IPS-NIHi11 (cell line): ENCODE data around the gene MTUS2.

Experiments
- DNase-seq: peaks from one replicate; pipeline ENCODE4 v3.0.0; 2012; ENCODE audit warnings: mixed read lengths, low spot score

MTUS2 gene

DNA sequence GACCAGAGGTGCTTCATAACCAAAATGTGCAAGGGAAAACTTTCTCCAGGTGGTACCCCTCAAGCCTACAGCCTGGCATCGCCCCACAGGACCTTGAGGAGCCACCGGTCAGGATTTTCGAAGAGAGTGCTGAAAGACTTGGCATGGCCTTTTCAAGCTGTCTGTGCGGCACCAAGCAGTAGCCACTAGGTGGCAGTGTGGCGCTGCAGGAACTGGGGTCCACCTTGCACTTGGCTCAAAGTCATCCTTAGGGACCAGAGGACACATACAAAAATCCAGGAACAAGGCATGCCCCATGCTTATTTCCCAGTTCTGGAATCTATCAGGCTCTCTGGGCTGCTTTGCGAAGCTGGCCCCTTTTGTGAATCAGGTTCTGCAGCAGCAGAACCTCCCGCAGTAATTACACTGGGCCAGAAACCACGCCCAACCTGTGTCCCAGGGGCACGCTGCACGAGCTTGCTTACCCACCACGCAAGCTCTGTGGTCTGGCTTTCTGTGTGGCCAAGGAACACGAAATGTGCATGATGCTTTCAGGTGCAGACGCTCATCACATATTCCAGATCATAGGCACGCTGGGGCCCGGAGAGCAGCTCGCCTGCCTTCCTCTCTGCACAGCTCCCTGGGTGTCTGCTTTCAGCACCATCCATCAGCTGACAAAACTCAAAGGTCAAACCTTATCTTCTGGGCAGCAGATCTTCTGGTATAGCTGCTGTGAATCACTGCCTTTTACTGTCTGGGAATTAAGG lies 688.2 kb downstream of the MTUS2 start:
- DNase-seq = peak; percentile 91

DNA sequence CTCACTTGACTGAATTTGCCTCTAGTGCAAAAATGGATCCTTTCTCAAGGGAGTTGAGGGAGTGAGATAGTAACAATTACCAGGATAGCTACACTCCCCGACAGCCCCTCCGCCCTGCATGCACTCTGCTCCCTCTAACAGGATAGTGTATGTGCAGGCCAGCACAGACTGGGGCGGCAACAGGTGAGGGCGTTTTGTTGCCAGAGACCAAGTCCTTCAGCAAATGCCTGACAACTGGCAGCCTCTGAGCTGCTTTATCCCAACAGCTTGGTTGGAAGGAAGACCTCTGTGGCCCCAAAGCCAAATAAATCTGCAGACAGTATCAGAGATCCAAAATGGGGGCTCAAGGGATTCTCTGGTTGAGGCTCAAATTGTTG lies 688.7 kb downstream of the MTUS2 start:
- DNase-seq = no peak

DNA sequence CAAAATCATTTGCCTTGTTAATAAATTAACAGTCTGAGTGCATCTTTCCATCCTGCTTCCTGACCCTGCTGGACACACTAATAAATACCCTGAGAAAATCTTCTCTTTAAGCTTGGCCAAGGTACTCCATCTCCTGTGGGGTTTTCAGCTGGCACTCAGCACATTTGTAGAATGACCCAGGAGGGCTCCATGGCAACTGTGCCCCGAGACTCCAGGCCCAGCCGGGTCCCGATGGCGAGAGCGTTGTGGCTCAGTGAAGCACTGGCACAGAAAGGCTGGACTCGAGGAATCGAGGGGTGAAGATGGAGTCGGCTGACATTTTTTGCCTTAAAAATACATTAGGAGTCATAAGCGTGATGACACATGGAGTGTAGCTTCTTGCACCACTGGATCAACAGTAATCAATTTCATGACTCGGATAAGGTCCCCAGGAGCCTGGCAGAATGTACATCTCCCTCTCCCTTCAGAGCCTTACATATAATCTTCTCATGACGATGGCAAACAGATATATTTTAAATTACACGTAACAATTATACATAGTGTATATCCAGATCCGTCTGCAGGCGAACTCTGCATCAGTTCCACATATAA lies 690.0 kb downstream of the MTUS2 start:
- no peak for DNase-seq

DNA sequence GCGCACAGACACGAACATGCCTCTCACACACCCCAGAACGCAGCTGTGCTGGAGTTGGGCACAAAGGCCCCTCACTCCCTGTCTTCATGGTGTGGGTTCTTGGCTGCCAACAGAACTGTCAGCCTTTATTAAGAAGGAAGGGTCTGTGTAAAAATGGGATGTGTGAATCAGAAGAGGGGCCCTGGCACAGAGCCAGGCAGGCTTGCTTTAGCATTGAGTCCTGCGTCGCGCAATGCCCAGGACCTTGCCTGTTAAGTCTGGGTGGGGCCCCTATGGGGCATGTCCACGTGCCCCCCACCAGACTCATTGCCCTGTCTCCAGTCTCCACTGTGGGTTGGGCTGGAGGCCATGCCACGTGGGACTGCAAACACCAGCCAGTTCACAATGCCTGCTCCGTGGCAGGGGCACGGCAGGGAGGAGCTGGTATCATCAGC lies 690.5 kb downstream of the MTUS2 start:
- no peak for DNase-seq

DNA sequence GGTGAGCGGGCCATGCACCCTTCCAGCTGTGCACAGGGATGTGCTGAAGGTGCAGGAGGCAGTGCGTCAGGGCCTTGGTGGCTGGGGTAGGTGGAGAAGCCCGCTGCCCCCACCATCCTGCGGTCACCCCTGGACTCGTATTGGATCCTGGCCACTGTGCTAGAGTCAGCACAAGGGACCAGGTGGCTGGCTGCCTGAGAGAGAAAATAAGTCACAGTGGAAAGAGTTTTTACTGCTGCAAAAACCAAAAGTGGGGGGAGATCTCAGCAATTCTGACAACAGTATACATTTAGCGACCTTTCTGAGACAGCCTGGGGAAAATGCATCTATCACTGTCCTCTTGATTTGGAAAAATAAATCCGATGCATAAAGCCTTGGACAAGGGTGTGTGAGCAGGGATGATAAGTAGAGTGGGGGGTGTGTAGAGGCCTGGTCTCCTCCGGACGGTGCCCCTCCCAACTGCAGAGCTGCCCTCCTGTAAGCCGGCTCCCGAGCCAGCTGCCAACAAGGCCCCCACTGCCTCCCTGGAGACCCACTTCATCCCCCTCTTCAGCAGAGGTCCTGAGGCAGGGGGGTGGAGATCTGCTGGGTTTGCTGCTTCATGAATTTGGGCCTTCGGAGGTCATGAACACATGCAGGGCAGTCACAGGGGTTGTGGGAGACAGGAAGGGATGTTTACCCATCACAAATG lies 691.1 kb downstream of the MTUS2 start:
- no peak for DNase-seq

DNA sequence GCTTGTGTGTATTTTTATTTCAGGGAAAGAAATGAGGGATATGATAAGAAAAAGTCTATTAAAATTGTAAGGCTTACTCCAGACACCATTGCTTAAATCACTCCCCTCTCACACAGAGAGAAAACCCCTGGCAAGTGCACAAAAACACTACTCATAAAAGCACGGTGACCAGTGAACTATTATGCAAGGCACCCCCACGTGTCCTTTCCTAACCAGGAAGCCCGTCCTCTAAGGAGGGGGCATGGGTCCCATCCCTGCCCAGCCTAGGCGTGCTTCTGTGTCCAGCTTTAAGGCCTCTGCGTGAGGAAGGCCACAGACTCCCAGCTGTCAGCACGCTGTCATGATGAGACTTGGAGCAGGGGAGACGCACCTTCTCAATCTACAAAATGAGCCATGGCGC lies 691.8 kb downstream of the MTUS2 start:
- no peak for DNase-seq

DNA sequence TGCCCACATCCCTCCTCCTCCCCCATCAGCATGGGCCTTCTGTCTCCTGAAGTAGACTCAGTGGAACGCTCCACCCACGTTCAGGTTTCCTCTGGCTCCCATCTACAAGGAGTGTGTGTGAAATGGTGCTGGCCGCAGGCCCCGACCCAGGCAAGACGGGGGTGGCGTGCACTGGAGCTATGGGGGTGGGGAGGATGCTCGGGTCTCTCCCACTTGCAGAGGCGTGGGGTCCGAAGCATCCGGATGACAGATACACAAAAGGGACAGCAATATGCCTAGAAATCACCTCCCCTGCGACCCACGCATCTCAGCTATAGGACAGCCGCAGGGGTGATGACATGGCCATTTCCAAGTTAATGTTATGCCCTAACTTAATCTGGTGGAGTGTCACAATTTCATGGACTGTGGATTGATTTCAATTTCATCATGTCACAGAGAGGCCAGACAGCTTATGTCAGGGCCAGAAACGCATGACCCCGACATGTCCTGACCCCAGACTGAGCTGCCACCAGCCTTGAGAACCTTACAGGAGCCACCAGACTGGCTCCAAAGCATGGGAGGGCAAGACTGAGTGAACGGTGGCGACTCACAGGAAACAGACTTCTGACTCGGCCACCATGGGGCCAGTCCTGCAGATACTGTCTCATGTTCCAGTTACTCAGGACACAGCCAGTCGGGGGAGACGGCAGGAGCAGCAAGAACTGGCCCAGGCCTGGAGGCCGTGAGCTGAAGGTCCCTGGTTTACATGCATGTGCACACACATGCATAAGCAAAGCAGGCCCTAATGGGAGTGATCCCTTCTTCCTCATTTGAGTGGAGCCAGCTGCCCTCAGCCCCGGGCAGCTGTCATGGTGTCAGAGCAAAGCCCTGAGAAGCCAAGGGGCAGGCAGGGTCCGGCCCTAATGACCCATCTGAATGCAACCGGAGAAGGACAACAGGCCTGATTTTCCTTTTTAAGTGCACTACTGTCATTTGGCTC lies 693.2 kb downstream of the MTUS2 start:
- DNase-seq = no peak

DNA sequence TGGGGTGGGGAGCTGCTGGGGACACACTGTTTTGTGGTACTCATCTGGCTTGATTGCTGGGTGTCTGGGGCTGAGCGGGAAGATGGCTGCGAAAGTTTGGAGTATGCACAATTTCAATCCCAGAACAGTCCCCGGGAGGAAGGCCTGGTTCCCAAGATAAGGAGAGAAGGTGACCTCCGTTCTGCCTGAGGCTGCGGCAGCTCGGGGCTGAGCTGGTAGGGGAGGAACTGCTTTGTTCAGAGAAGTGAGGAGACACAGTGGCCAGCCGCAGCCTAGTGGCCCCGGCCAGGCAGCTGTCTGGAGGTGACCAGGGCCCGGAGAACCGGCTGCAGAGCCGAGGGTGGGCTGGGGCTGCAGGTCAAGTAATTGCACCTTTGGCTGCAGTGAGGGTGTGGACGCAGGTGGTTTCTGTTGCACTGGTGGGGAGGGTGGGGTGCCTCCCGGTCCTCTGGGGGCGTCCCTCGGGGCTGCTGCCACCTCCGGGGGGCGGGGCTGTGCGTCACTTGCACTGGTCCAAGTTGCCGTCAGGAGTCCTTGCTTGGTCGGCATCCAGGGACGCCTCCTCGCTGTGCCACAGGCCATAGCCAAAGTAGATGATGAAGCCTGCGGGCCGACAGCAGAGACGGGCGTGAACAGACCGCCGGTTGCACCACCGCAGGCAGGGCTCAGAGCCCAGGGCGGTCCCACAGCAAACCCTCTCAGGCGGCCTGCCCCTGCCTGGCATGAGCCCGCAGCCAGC lies 694.0 kb downstream of the MTUS2 start:
- no peak for DNase-seq

DNA sequence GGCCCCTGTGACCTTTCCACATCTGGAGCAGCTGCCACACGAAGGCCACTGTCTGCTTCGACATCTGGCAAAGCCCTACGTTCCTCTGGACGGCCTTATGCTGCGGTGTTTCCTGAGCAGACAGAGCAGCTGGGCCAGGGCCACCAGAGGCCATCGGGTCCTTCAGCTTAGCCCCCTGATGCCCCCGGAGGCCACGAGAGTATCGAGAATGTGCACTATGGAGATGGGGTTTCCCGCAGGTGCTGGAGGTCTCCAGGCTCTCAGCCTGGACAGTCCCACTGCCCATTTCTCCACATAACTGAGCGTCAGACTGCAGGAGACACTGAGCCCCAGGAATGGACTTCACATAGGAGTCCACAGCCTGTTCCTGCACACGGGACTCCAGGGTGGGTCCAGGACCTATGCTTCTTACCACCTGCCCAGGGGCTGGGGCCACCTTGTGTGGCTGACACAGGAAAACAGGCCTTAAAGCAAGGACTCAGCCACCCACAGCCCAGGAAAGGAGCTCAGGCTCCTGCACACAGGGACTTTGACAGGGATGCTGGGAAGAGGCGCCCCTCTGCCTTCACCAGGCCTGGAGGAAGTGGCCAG lies 694.7 kb downstream of the MTUS2 start:
- DNase-seq = no peak

DNA sequence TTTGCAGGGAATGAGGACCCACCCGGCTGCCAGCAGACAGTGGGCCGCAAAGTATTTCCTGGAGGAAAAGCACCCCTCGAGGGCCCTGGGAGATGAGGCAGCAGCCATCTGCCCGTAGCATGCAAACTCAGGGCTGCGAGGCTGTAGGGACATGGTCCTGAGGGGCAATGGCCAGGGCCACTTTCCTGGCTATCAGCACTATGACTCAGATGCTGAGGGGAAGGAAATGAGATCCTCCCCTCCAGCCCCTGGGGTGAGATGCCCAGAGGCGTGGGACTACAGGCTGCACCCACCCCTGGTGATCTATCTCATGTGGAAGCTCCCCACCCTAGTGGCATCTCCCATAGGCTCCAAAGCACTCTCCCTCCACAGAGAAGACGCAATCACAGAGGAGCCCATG lies 695.2 kb downstream of the MTUS2 start:
- no peak for DNase-seq

DNA sequence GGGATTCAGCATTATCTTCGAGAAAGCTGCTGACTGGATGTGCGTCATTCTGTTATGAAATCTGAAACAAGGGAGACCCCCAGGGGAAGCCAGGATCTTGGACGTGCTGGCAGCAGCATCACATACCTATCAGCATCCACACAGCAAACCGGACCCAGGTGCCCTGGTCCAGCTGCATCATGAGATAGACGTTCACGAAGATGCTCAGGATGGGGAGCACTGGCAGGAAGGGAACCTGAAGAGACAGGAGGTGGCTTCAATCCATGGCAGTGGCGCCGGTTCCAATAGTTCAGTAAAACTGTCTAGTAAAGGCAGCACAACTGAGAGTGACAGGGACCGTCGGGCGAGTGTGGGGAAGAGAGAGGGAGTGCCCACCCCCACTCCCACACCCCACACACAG lies 695.9 kb downstream of the MTUS2 start:
- no peak for DNase-seq

DNA sequence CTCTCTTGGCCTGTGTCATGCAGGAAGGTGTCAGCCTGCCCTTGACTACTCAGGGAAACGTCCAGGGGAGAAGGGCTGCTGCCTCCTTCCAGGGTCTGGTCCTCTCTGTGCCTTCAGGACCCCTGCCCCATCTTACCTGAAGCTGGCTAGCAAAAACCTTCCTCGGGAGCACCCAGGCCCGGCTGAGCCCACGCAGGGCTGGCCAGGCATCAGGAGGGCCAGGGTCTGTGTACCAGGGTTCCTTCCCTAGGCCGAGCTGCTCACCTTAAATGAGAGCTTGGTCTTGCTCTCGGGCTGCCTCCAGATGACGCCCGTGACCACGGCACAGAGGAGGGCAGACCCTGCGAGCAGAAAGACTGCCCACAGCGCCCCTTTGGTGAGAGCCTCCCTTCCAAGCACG lies 696.7 kb downstream of the MTUS2 start:
- DNase-seq = no peak

DNA sequence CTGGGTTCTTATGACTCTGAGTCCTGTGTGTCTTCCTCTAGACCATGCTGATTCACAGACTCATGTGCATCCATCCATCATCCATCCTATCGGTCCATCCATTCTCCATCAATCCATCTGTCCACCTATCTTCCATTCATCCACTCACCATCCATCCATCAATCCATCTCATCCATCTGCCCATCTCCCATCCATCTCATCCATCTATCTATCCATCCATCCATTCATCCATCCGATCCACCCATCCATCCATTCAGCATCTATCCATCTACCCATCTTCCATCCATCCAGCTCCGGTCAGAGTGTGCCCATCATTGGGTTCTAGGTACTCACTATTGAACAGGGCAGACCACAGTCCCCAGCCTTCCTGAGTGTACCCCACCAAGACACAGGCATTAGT lies 699.8 kb downstream of the MTUS2 start:
- no peak for DNase-seq

DNA sequence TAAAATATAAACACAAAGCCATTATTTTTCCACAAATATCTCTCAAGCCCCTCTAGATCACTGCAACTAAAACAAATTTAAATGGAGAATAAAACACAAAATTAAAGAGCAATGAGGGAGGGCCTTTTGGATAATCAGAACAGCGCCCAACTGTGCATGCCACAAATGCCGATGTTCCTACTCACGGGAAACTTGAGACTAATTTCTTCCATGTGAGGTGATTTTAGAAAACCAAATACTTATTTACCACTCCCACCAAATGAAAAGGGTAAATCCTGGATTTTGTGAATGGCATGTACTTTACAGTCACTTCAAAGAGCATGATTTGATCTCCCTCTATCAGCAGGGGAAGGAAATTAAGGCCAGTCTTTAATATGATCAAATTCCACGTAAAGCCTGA lies 700.5 kb downstream of the MTUS2 start:
- no peak for DNase-seq

DNA sequence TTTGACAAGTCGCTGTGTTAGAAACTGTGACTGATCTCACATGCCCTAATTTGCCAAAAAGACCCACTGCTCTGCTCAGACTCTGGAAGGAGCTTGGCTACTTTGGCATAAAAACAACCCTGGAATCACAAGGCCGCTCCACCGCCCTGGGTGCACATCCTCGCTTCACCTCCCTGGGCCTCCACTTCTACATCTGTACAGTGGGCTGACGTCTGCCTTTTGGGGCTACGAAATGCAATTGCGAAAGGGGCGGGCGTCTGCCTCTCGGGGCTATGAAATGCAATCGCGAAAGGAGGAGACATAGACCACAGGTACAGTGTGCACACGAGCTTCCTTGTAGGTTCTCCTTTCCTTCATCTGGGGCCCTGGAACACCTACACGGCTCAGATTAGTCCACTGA lies 701.2 kb downstream of the MTUS2 start:
- DNase-seq = no peak

DNA sequence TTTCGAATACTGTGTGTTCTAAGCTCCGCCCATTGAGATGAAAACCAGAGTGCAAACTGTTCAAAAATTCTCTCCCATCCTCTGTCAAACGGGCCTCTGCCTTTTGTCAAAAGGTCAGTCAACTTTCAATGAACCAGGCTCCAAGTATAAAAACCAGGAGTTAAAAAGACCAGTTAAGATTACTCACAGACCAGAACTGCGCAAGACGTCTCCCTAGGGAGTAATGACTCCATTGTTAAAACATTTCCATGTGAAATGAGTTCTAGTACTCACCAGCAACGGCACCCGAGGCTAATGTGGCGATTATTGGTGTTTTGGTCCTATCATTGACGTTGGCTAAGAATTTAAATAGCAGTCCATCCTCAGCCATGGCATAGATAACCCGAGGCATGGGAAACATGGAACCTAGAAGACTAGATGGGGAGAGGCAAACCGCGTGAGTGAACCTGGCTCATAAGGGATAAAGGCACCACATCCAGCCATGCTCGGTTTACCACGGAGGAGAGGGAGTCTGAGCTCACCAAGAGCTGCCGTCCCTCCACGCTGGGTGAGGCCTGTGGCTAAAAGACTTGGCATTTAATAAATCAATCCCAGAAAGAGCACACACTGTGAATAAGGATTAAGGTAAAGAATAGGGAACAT lies 702.0 kb downstream of the MTUS2 start:
- DNase-seq = no peak

DNA sequence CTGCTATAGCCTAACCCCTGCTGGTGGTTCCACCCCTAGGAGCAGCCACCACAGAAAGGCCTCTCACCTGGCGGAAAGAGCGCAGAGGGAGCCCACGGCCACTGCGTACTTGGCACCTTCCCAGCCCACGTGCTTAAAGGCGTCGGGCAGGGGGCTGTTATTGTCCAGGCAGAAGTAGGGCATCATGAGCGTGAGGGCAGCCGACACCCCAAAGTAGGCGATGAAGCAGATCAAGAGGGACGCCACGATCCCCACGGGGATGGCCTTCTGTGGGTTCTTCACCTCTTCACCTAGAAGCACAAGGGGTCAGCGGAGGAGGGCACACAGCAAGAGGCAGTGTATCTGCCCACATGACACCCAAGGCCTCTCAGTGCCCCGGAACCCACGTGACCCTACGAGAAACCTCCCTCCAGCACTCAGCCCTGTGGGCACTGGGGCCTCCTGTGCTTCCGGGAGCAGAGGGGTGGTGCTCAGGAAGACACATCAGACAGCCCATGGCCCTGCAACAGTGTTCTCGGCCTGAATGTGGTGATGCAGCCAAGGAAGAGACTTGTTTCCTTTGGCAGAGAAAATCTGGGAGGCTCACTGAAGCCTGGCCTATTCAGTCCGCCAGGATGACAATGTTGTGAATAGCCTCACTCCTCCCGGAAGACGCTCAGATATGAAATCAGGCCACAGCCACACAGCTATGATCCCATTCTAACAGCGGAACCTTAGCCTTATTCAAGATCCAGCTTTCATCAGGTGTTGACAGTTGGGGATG lies 703.2 kb downstream of the MTUS2 start:
- no peak for DNase-seq

DNA sequence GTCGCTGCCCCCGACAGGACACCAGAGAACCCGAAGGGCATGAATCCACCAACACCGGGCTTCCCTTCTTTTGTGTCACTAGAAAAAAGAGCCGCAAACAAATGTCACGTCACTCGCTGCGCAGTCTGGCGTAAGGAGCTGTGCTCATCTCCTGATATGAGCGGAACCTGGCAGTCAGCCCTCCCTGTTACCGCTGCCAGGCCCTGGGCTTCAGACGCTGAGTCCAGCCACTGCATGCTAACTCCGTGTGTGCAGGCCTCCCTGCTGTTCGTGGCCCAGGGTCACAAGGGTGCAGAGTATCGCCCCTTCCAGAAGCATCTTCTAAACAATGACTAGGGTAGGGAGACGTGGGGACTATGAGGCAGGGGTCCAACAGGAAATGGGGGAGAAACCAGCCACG lies 704.0 kb downstream of the MTUS2 start:
- no peak for DNase-seq

DNA sequence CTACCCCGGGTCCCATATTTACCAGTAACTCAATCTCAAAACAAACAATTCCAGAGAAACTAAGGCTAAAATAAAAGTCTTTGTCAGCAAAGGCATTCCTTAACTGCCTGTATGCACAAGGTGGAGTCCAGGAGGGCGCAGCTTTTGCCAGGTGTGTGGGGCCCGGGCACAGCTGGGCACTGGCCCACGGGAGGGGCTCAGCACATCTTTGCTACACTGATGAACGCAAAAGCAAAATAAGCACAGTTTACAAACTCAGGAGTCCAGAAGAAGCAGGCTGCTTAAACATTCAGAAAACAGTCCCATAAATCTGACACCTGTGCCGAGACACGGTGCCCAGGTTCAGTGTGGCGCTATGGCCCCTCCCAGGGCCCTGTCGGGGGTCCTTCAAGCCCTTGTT lies 704.5 kb downstream of the MTUS2 start:
- DNase-seq = no peak

DNA sequence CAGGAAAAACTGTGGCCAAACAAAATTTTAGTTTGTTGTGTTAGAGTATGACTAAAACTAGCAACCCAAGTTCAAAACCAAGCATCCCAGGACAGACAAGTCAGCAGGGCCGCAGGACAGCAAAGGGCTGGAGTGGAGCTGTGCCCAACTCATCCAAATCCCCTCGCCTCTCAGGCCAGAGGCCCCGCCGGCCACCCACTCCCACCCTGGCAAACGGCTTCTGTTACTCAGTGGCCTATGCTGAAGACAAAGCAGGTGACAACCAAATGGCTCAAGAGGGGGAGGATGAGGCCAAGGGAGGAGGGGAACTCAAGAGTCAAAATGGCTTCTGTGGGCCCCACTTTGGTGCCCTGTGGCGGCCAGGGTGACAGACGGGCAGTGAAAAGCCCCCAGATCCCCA lies 705.6 kb downstream of the MTUS2 start:
- DNase-seq = no peak
